Measurements from ENCODE around the gene GLIS1.
"Not testable (repeated sequence)": the region's sequence is repeated elsewhere in the genome, so short reads cannot be mapped to it uniquely, and the experiment has no call there.

Gene GLIS1

GRCh38 chr1:53651356-53651755, 87.6 kb downstream of the GLIS1 start:
- no peak for DNase-seq

GRCh38 chr1:53648516-53648915, 90.4 kb downstream of the GLIS1 start:
- DNase-seq = no peak

DNA sequence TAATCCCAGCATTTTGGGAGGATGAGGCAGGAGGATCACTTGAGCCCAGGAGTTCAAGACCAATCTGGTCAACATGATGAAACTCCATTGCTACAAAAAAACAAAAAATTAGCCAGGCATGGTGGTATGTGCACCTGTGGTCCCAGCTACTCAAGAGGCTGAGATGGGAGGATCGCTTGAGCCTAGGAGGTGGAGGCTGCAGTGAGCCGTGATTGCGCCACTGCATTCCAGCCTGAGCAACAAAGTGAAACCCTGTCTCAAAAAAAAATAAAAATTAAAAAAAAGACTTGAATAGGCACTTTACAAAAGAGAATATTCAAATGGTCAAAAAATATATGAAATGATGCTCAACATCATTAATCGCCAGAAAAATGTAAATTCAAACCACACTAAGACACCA, 91.0 kb downstream of the GLIS1 start:
- not testable (repeated sequence) for DNase-seq

GRCh38 chr1:53646732-53647131, 92.2 kb downstream of the GLIS1 start:
- no peak for DNase-seq

GRCh38 chr1:53645690-53646078, 93.3 kb downstream of the GLIS1 start:
- DNase-seq = no peak

DNA sequence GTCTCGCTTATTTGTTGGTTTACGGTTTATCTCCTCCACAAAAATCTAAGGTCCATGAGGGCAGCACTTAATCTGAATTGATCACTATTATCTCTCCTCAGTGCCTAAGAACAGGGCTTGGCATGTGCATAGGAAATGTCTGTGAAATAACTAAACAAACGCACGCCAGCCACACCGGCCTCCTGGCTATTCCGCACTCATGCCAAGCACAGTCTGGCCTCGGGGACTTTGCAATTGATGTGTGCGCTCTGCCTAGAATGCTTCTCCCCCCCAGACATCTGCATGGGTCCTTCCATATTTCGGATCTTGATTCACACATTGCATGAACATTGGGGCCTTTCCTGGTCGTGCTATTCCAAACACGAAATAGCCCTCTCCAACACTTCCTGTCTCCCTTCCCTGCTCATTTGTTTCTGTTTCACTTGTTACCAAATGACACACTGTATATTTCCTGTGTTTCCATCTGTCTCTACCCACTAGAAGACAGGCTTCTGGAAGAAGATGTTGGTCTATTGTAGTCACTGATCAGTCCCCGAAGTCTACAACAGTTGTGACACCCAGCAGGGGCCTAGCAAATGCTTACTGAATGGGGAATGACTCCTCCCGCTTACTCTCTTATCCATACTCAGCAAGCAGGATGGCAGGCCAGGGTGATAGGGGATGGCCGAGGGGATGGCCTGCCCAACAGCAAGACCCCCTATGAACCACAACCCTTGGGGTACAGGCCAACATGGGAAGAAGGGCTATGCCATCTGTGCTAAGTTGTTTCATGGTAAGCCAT, 93.9 kb downstream of the GLIS1 start:
- DNase-seq = no peak

- DNase-seq = no peak
Observed at GRCh38 chr1:53644496-53644895, 94.5 kb downstream of the GLIS1 start.

DNA sequence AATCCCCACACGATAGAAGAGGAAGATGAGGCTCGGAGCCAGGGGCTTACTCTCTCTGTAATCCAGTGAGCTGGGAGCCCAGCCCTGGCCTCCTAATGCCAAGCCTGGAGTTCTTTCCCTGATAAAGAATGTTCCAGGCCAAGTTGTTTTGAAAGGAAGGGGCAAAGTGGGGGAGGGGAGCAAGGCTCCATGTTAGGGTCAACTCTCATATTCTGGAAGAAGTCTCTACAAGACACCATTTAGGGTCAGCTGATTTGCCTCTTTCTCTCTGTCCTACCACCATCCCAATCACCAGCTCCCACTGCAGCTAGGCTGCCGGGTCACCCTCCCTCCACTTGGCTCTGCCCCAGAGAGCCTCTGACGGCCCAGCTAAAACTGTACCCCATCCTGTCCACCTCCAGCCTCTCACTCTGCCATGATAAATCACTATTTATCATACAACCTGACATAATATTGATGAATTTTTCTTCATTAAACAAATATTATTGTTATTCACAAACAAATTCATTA, 95.0 kb downstream of the GLIS1 start:
- DNase-seq = no peak

DNA sequence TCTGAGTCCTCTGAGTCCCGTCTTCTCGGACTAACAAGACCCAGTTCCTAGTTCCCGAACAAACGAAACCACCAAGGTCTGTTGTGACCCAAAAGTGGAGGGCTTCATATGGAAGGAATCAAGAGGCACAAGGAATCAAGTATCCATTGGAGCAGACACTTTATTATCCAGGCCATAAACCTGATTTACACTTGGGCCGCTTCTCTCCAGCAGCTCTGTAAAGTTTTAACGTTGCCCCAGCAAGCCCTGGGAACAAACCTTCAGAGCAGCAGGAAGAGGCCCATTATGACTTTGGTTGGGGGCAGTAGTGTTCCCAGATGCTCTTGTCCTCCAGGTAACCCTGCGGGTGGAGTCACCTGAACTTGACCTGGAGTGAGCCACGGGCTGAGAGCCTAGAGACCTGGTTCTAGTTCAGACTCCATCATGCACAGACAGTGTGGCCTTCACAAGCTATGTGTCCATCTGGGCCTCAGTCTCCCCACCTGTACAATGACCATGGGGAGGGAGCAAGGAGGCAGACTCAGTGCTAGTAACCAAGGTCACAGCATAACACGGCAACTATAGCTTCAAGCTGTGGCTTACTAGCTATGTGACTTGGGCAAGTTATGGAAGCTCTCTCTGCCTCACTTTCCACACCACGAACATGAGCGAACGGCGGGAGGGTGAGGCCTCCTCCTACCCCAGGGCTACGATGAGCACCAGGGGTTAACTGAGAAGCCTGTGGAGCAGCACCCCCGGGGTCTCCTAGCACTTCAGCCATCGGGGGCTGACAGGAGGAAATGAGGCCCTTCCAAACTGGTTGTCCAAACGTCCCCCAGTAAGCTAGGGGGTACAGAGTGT, 95.7 kb downstream of the GLIS1 start:
- no peak for DNase-seq

- DNase-seq = no peak
Observed at GRCh38 chr1:53642607-53643006, 96.4 kb downstream of the GLIS1 start.

GRCh38 chr1:53642215-53642555, 96.8 kb downstream of the GLIS1 start:
- DNase-seq = no peak

DNA sequence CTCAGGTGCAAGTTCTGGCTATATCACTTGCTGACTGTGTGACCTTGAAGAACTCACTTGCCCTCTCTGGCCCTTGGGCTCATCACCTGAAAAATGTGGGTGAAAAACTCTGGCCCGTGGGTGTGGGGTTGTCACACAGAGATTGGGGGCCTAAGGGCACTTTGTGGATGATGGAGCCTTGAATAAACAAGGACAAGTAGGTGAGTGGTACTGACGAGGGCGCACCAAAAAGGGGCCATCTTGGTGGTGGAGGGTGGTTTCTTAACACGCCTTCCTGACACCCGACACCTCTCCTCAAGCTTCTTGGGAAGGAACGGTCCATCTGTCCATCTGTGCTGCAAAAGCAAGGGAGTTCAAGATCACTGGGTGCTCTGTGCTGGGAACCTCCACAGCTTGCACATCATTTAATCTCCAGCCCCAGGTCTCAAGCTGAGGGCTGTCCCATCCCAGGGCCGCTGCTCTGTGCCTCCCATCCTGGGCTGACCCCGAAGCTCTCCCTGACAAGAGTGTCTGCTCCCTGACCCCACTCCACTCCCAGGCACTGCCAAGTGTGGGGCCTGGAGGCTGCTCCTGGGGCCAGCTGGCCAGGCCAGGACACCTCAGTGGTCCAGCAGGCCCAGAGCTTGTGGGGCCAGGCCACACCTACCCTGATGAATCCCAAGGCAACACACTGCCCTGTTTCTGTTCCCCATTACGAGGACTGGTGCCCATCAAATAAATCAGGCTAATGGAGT, 97.3 kb downstream of the GLIS1 start:
- DNase-seq = no peak

GRCh38 chr1:53640701-53641075, 98.3 kb downstream of the GLIS1 start:
- DNase-seq = no peak

- no peak for DNase-seq
Observed at GRCh38 chr1:53639996-53640700, 98.8 kb downstream of the GLIS1 start.

DNA sequence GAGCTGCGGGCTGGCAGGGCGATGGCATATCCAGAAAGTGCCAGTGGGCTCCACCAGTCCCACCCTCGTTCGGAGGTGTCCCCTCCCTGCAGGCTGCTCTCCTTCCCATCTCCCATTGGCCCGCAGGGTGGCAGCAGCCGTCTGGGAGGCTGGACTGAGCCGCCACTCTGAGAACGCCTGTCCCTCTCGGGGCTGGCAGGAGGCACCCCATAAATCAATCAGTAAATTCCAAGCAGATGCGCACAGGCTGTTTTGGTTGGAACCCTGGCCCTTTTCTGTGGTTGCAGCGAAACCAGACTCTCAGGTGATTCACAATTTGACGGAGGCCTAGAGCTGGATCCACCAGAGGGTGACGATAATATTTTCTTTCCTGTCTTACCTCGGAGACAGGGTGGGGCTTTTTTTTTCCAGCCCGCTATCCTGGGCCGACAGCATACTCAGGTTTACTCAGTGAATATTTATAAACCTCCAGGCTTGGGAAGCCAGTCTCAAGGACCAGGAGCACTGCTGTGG, 99.7 kb downstream of the GLIS1 start:
- no peak for DNase-seq

GRCh38 chr1:53638360-53639035, 100.5 kb downstream of the GLIS1 start:
- DNase-seq = no peak

GRCh38 chr1:53637511-53638359, 101.2 kb downstream of the GLIS1 start:
- no peak for DNase-seq

- DNase-seq = no peak
Observed at GRCh38 chr1:53636621-53637171, 102.3 kb downstream of the GLIS1 start.

- DNase-seq = no peak
Observed at GRCh38 chr1:53634571-53634979, 104.4 kb downstream of the GLIS1 start.

DNA sequence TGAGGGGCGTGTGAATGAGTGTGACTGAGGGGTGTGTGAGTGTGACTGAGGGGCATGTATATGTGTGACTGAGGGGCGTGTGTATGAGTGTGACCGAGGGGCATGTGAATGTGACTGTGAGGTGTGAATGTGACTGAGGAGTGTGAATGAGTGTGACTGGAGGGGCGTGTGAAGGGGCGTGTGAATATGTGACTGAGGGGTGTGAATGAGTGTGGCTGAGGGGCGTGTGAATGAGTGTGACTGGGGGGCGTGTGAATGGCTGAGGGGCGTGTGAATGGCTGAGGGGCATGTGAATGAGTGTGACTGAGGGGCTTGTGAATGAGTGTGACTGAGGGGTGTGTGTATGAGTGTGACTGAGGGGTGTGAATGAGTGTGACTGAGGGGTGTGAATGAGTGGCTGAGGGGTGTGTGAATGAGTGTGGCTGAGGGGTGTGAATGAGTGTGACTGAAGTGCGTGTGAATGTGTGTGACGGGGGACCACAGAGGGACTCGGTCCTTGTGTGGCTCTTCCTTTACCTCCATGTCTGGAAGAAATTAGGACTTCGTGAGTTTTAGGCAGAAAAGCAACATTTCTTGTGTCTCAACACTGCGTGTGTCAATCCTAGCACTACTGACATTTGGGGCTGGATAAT, 105.8 kb downstream of the GLIS1 start:
- DNase-seq = no peak
